B cell (primary cell): Measurements from ENCODE around the gene MROH9. TPM values are rescaled to one million over a fixed set of nuclear protein-coding genes. Genes with fewer than 3 reads are reported as not detected.

Source experiments
- ATAC-seq: fragments of 200-7000 bp; cut with Tn5 transposase; one replicate; pipeline ENCODE4 v1.10.0; 2021; ENCODE audit warnings: low read depth, mild to moderate bottlenecking, moderate number of reproducible peaks, moderate library complexity
- CTCF ChIA-PET: fragments of 350-600 bp; sonication (Branson Sonifier 250); formaldehyde crosslinking; loops from one replicate; lab custom pipeline; 2021; ENCODE audit warnings: antibody characterized with exemption, inconsistent platforms; lab: Charles Lee
- POLR2A ChIA-PET: fragments of 350-600 bp; sonication (Branson Sonifier 250); formaldehyde crosslinking; loops from one replicate; lab custom pipeline; 2021; ENCODE audit warnings: antibody characterized with exemption; lab: Charles Lee
- DNase-seq: peaks from one replicate; pipeline ENCODE4 v3.0.0; 2013
- H2AFZ ChIP-seq: 2 replicates; pipeline ENCODE4 v1.6.1; 2012; ENCODE audit warnings: mild to moderate bottlenecking, low read depth, low read length; ENCODE audit not compliant: insufficient read depth, poor library complexity, severe bottlenecking
- H3K27ac ChIP-seq, 2 donors: 1 replicate in 1 of 2; 2 replicates in 1 of 2; pipeline ENCODE4 v1.5.1; 2012 to 2013; ENCODE audit warnings: low read length in 2 of 2, mild to moderate bottlenecking in 2 of 2, moderate library complexity in 1 of 2
- H3K27me3 ChIP-seq, 4 experiments: fragments of 200-600 bp in 1 of 4; sonication (generic) in 1 of 4; replicated peaks in 1 of 4; 1 replicate in 2 of 4; 2 replicates in 2 of 4; pipeline versions ENCODE4 v1.6.1 to v1.7.0; 2013 to 2016; ENCODE audit warnings: low read length in 3 of 4, mild to moderate bottlenecking in 2 of 4, mixed read lengths in 1 of 4, moderate library complexity in 1 of 4; ENCODE audit not compliant: insufficient read depth in 4 of 4, control insufficient read depth in 3 of 4; ENCODE audit errors: control extremely low read depth in 1 of 4
- H3K36me3 ChIP-seq, 2 experiments: replicated peaks in 1 of 2; 1 replicate in 1 of 2; 2 replicates in 1 of 2; pipeline versions ENCODE4 v1.6.1 to v1.7.1; 2013; ENCODE audit warnings: low read length in 1 of 2; ENCODE audit not compliant: insufficient read depth in 2 of 2, control insufficient read depth in 1 of 2; ENCODE audit errors: control extremely low read depth in 1 of 2, extremely low read depth in 1 of 2
- H3K4me1 ChIP-seq, 2 donors: fragments of 200-600 bp in 1 of 2; sonication (generic) in 1 of 2; 1 replicate in 1 of 2; 2 replicates in 1 of 2; pipeline versions ENCODE4 v1.5.1 to v1.6.1; 2013 to 2017; ENCODE audit warnings: low read length in 2 of 2; ENCODE audit not compliant: control insufficient read depth in 2 of 2, insufficient read depth in 2 of 2
- H3K4me2 ChIP-seq: replicated peaks from 2 replicates; pipeline ENCODE3; 2012; ENCODE audit warnings: mild to moderate bottlenecking, low read depth, low read length; ENCODE audit not compliant: poor library complexity, severe bottlenecking
- H3K4me3 ChIP-seq, 5 experiments: fragments of 200-600 bp in 1 of 5; sonication (generic) in 1 of 5; 1 replicate in 3 of 5; 2 replicates in 2 of 5; pipeline versions ENCODE4 v1.5.1 to v1.7.0; 2011 to 2016; ENCODE audit warnings: low read length in 4 of 5, mild to moderate bottlenecking in 4 of 5, low read depth in 2 of 5, control low read depth in 1 of 5, moderate library complexity in 1 of 5; ENCODE audit not compliant: insufficient read depth in 1 of 5; ENCODE audit errors: control extremely low read depth in 1 of 5, extremely low read depth in 1 of 5
- H3K79me2 ChIP-seq: fragments of 200-600 bp; sonication (generic); one replicate; pipeline ENCODE4 v1.6.0; 2016; ENCODE audit warnings: low read length; ENCODE audit not compliant: control insufficient read depth, insufficient read depth
- H3K9ac ChIP-seq: fragments of 200-600 bp; sonication (generic); 2 replicates; pipeline ENCODE4 v1.6.1; 2017; ENCODE audit warnings: mild to moderate bottlenecking, low read length, moderate library complexity
- H3K9me3 ChIP-seq, 3 donors: one replicate each; pipeline versions ENCODE4 v1.6.1 to v1.7.1; 2013; ENCODE audit warnings: low read length in 2 of 3; ENCODE audit not compliant: control insufficient read depth in 2 of 3, insufficient read depth in 1 of 3; ENCODE audit errors: control extremely low read depth in 1 of 3
- H4K20me1 ChIP-seq: 2 replicates; pipeline ENCODE4 v1.6.0; 2012; ENCODE audit warnings: mild to moderate bottlenecking, low read length; ENCODE audit not compliant: insufficient read depth, control insufficient read depth, poor library complexity, severe bottlenecking
- H3K27ac Mint-ChIP-seq: one replicate; pipeline ENCODE4 v1.8.0; 2021; ENCODE audit warnings: mixed read lengths
- H3K27me3 Mint-ChIP-seq: one replicate; pipeline ENCODE4 v1.8.0; 2021; ENCODE audit warnings: mixed read lengths
- H3K4me1 Mint-ChIP-seq: one replicate; pipeline ENCODE4 v1.8.0; 2021; ENCODE audit warnings: mixed read lengths
- H3K4me3 Mint-ChIP-seq: one replicate; pipeline ENCODE4 v1.8.0; 2021; ENCODE audit warnings: mixed read lengths
- H3K9me3 Mint-ChIP-seq: one replicate; pipeline ENCODE4 v1.8.0; 2022; ENCODE audit warnings: mixed read lengths; ENCODE audit not compliant: insufficient read depth
- CTCF ChIP-seq: fragments of 200-600 bp; IDR thresholded peaks from one replicate; pipeline ENCODE4 v1.8.0; 2022; ENCODE audit warnings: antibody characterized with exemption, mild to moderate bottlenecking
- EZH2 ChIP-seq: IDR thresholded peaks from 2 replicates; pipeline ENCODE4 v1.6.1; 2012; ENCODE audit warnings: borderline replicate concordance, low read depth, mild to moderate bottlenecking, moderate library complexity, low read length; ENCODE audit not compliant: insufficient read depth, poor library complexity, severe bottlenecking
- WGBS: methylation state at CpG from one replicate; pipeline ENCODE4 v1.1.5; 2013; ENCODE audit warnings: missing lambda C conversion rate; ENCODE audit not compliant: insufficient coverage; 5-methylcytosine and 5-hydroxymethylcytosine counted together
- intact Hi-C: fragments of 100-400 bp; cut with micrococcal nuclease; formaldehyde crosslinking; loops from one replicate; pipeline ENCODE4 v1.10.0; 2022
- polyA plus RNA-seq: library from polyadenylated mRNA; depleted of rRNA; stranded (reverse); fragments of >200 nt; gene quantifications from 2 replicates; pipeline ENCODE4 v1.2.3, GENCODE V29; 2012
- total RNA-seq, 2 donors: library from RNA; stranded (reverse); fragments of 120-200 nt in 1 of 2; gene quantifications; 1 replicate in 1 of 2; 2 replicates in 1 of 2; pipeline versions ENCODE4 v1.2.3 to v1.2.4, GENCODE V29; 2013 to 2022

Gene MROH9
- total and polyA plus RNA-seq, 2 donors (not counting 1 experiment from before 2014, with no cell fraction given) = not detected

- H3K9ac ChIP-seq = no peak overlapping the region
- H3K9me3 ChIP-seq = no peaks in the 10 kb centered on the region
- ATAC-seq (no peak), DNase-seq (no peak)
- CTCF ChIA-PET = no interaction called here
- H3K4me2 ChIP-seq = no peak overlapping the region
- no peak overlapping the region for H3K4me3 ChIP-seq
- Mint-ChIP-seq H3K27ac (no peak overlapping the region), H3K27me3 (no peaks in the 10 kb centered on the region), H3K4me3 (no peak overlapping the region), H3K9me3 (no peaks in the 10 kb centered on the region), H3K4me1 (no peaks in the 10 kb centered on the region)
- no peaks in the 10 kb centered on the region for H3K4me1 ChIP-seq
- no peak overlapping the region for H3K27ac ChIP-seq
- 69% methylated on average over 3 of the region's 3 CpGs for WGBS
- intact Hi-C loops = no loop called here
- no peaks in the 10 kb centered on the region for H4K20me1 ChIP-seq
- H3K79me2 ChIP-seq = no peaks in the 10 kb centered on the region
- TF ChIP-seq CTCF (no peak), EZH2 (no peak)
- no peaks in the 10 kb centered on the region for H3K36me3 ChIP-seq
- POLR2A ChIA-PET = no interaction called here
- H3K27me3 ChIP-seq = no peaks in the 10 kb centered on the region
- H2AFZ ChIP-seq = no peak overlapping the region
Measured at GRCh38 chr1:170885551-170885950, 49.8 kb upstream of the MROH9 start.

- Mint-ChIP-seq H3K27me3 (no peaks in the 10 kb centered on the region), H3K27ac (no peak overlapping the region), H3K4me1 (no peaks in the 10 kb centered on the region), H3K9me3 (no peaks in the 10 kb centered on the region), H3K4me3 (no peak overlapping the region)
- H3K27me3 ChIP-seq = no peaks in the 10 kb centered on the region
- no peaks in the 10 kb centered on the region for H3K36me3 ChIP-seq
- intact Hi-C loops = no loop called here
- no peaks in the 10 kb centered on the region for H3K4me1 ChIP-seq
- no peak for TF ChIP-seq CTCF
- TF ChIP-seq EZH2 = no peak
- H3K4me2 ChIP-seq = no peak overlapping the region
- H3K27ac ChIP-seq = no peak overlapping the region
- ATAC-seq = no peak
- ChIA-PET CTCF (no interaction called here), POLR2A (no interaction called here)
- H3K9me3 ChIP-seq = no peaks in the 10 kb centered on the region
- no peak overlapping the region for H3K4me3 ChIP-seq
- no peak overlapping the region for H2AFZ ChIP-seq
- WGBS = no CpG with 5 or more reads among the region's 3 CpGs
- no peaks in the 10 kb centered on the region for H4K20me1 ChIP-seq
- H3K9ac ChIP-seq = no peak overlapping the region
- DNase-seq = no peak
- H3K79me2 ChIP-seq = no peaks in the 10 kb centered on the region
Measured at GRCh38 chr1:170886460-170886859, 48.9 kb upstream of the MROH9 start.
